Measurements from ENCODE around the gene SUPT5H.

GRCh38 chr19:39433480-39434079, 11.8 kb upstream of the SUPT5H start:
- TF ChIP-seq POLR2A (IDR thresholded peaks at IDR 0.05; ENCODE audit: control extremely low read depth in 1 of 2, low read depth in 2 of 2, low read length in 2 of 2) (no peak; a peak in 1 of 3 replicates), CTCF (IDR thresholded peaks at IDR 0.05; ENCODE audit: control extremely low read depth in 1 of 3, insufficient read depth in 1 of 3, low read depth in 1 of 3, low read length in 3 of 3) (no peak), CTBP2 (IDR thresholded peaks at IDR 0.05; ENCODE audit: borderline replicate concordance, insufficient read depth, insufficient read length, low read length) (no peak), RBBP5 (IDR thresholded peaks at IDR 0.05; ENCODE audit: borderline replicate concordance, low read depth, low read length) (no peak), E2F6 (IDR thresholded peaks at IDR 0.05) (no peak), YY1 (IDR thresholded peaks at IDR 0.05; ENCODE audit: low read depth, low read length) (no peak), EP300 (IDR thresholded peaks at IDR 0.05; ENCODE audit: borderline replicate concordance in 1 of 2, low read depth in 2 of 2, low read length in 2 of 2) (no peak), EZH2 (IDR thresholded peaks at IDR 0.05; ENCODE audit: low read depth, low read length, severe bottlenecking) (no peak), BACH1 (IDR thresholded peaks at IDR 0.05; ENCODE audit: low read length) (no peak), ZNF274 (IDR thresholded peaks at IDR 0.05; ENCODE audit: borderline replicate concordance, extremely low read depth, low read length) (no peak), TCF12 (IDR thresholded peaks at IDR 0.05; ENCODE audit: low read depth, low read length) (no peak), POLR2AphosphoS5 (IDR thresholded peaks at IDR 0.05; ENCODE audit: low read depth, low read length) (peak; percentile 78), USF2 (IDR thresholded peaks at IDR 0.05; ENCODE audit: low read length) (no peak), RXRA (IDR thresholded peaks at IDR 0.05; ENCODE audit: insufficient read depth, low read depth, low read length) (no peak)

All from H1 (cell line).